B cell (primary cell): ENCODE results near the gene TXNDC2.

Source experiments
- CTCF ChIP-seq: fragments of 200-600 bp; IDR thresholded peaks from one replicate; pipeline ENCODE4 v1.8.0; 2022; ENCODE audit warnings: antibody characterized with exemption, mild to moderate bottlenecking
- EZH2 ChIP-seq: IDR thresholded peaks from 2 replicates; pipeline ENCODE4 v1.6.1; 2012; ENCODE audit warnings: borderline replicate concordance, low read depth, mild to moderate bottlenecking, moderate library complexity, low read length; ENCODE audit not compliant: insufficient read depth, poor library complexity, severe bottlenecking

GRCh38 chr18:9863282-9863681, 22.5 kb upstream of the TXNDC2 start:
- TF ChIP-seq CTCF: no peak
- TF ChIP-seq EZH2: no peak
